GM23338 (cell line): ENCODE data around the gene MEGF9. TPM values are rescaled to one million over a fixed set of nuclear protein-coding genes. Genes with fewer than 3 reads are reported as not detected.

ENCODE experiments used
- ATAC-seq: fragments of 200-7000 bp; cut with Tn5 transposase; 3 replicates; pipeline ENCODE4 v1.9.1; 2020
- DNase-seq: peaks from one replicate; pipeline ENCODE4 v3.0.0-alpha.2; 2015; ENCODE audit warnings: low spot score
- H2AFZ ChIP-seq: fragments of 200-600 bp; sonication (generic); 2 replicates; pipeline ENCODE4 v1.8.0; 2016; ENCODE audit warnings: antibody characterized with exemption, mild to moderate bottlenecking, moderate library complexity
- H3F3A ChIP-seq: fragments of 200-600 bp; sonication (generic); replicated peaks from 2 replicates; pipeline ENCODE4 v1.8.0; 2017; ENCODE audit warnings: antibody characterized with exemption, mixed run types, low read depth
- H3K27ac ChIP-seq: fragments of 200-600 bp; sonication (generic); 2 replicates; pipeline ENCODE4 v1.6.1; 2016; ENCODE audit warnings: low read depth
- H3K27me3 ChIP-seq: fragments of 200-600 bp; sonication (generic); 2 replicates; pipeline ENCODE4 v1.8.0; 2016; ENCODE audit warnings: mild to moderate bottlenecking, mixed run types, moderate library complexity; ENCODE audit not compliant: insufficient read depth
- H3K36me3 ChIP-seq: fragments of 200-600 bp; sonication (generic); 2 replicates; pipeline ENCODE4 v1.8.0; 2016; ENCODE audit warnings: mild to moderate bottlenecking; ENCODE audit not compliant: insufficient read depth
- H3K4me1 ChIP-seq: fragments of 200-600 bp; sonication (generic); 2 replicates; pipeline ENCODE4 v1.8.0; 2016; ENCODE audit warnings: mild to moderate bottlenecking, moderate library complexity; ENCODE audit not compliant: insufficient read depth
- H3K4me2 ChIP-seq: fragments of 200-600 bp; sonication (generic); 2 replicates; pipeline ENCODE4 v1.7.1; 2017; ENCODE audit warnings: mixed run types
- H3K4me3 ChIP-seq: fragments of 200-600 bp; sonication (generic); 2 replicates; pipeline ENCODE4 v1.6.1; 2016; ENCODE audit warnings: mixed run types
- H3K79me2 ChIP-seq: fragments of 200-600 bp; sonication (generic); replicated peaks from 2 replicates; pipeline ENCODE4 v1.8.0; 2017; ENCODE audit warnings: mild to moderate bottlenecking; ENCODE audit not compliant: insufficient read depth
- H3K9me2 ChIP-seq: fragments of 200-600 bp; sonication (generic); 2 replicates; pipeline ENCODE4 v1.8.0; 2017; ENCODE audit not compliant: insufficient read depth
- H4K20me1 ChIP-seq: fragments of 200-600 bp; sonication (generic); replicated peaks from 2 replicates; pipeline ENCODE4 v1.8.0; 2017; ENCODE audit warnings: mild to moderate bottlenecking; ENCODE audit not compliant: insufficient read depth
- H3K27ac Mint-ChIP-seq: 2 replicates; pipeline ENCODE4 v1.8.0; 2020; ENCODE audit warnings: inconsistent platforms, mild to moderate bottlenecking, moderate library complexity, mixed read lengths
- H3K27me3 Mint-ChIP-seq: 3 replicates; pipeline ENCODE4 v1.8.0; 2022; ENCODE audit warnings: low read depth, mild to moderate bottlenecking, moderate library complexity, mixed read lengths, inconsistent platforms; ENCODE audit not compliant: insufficient read depth, poor library complexity
- H3K36me3 Mint-ChIP-seq: 3 replicates; pipeline ENCODE4 v1.8.0; 2021; ENCODE audit warnings: low read depth, mild to moderate bottlenecking, inconsistent platforms, moderate library complexity, mixed read lengths
- H3K4me1 Mint-ChIP-seq: 3 replicates; pipeline ENCODE4 v1.8.0; 2020; ENCODE audit warnings: mild to moderate bottlenecking, inconsistent platforms, mixed read lengths
- H3K4me3 Mint-ChIP-seq: 3 replicates; pipeline ENCODE4 v1.8.0; 2021; ENCODE audit warnings: moderate library complexity, mild to moderate bottlenecking, inconsistent platforms, mixed read lengths
- H3K9me3 Mint-ChIP-seq: 3 replicates; pipeline ENCODE4 v1.8.0; 2020; ENCODE audit warnings: moderate library complexity, mild to moderate bottlenecking, inconsistent platforms, mixed read lengths
- CREB1 ChIP-seq: fragments of 250-450 bp; sonication (Bioruptor Pico); IDR thresholded peaks from 2 replicates; pipeline ENCODE4 v1.5.0; 2020; ENCODE audit warnings: low read depth, mild to moderate bottlenecking, moderate library complexity
- CTCF ChIP-seq, 2 experiments: fragments of 200-600 bp in 1 of 2; sonication (generic) in 1 of 2; conservative IDR thresholded peaks; 2 replicates each; pipeline versions ENCODE4 v1.5.1 to v1.6.1; 2016 to 2017; ENCODE audit warnings: antibody characterized with exemption in 2 of 2, low read depth in 2 of 2, mild to moderate bottlenecking in 2 of 2, moderate library complexity in 1 of 2
- EZH2 ChIP-seq: fragments of 200-600 bp; sonication (generic); IDR thresholded peaks from one replicate; pipeline ENCODE4 v1.8.0; 2017; ENCODE audit warnings: antibody characterized with exemption, mild to moderate bottlenecking, low read depth; ENCODE audit not compliant: unreplicated experiment
- JUNB ChIP-seq: IDR thresholded peaks from one replicate; pipeline ENCODE4 v1.6.1; 2016; ENCODE audit warnings: antibody characterized with exemption; ENCODE audit not compliant: unreplicated experiment
- NANOG ChIP-seq: IDR thresholded peaks from 2 replicates; pipeline ENCODE4 v1.6.1; 2016; ENCODE audit warnings: antibody characterized with exemption, borderline replicate concordance
- POLR2AphosphoS5 ChIP-seq: IDR thresholded peaks from 2 replicates; pipeline ENCODE4 v1.6.1; 2016; ENCODE audit warnings: antibody characterized with exemption, low read depth
- REST ChIP-seq: IDR thresholded peaks from one replicate; pipeline ENCODE4 v1.6.1; 2018; ENCODE audit warnings: antibody characterized with exemption; ENCODE audit not compliant: unreplicated experiment
- STAT1 ChIP-seq: IDR thresholded peaks from one replicate; pipeline ENCODE4 v1.6.1; 2016; ENCODE audit warnings: antibody characterized with exemption; ENCODE audit not compliant: unreplicated experiment
- ZNF114 ChIP-seq: fragments of 250-450 bp; sonication (Bioruptor Pico); IDR thresholded peaks from 2 replicates; pipeline ENCODE4 v1.5.0; 2020; ENCODE audit warnings: mild to moderate bottlenecking, moderate library complexity
- ZNF331 ChIP-seq: fragments of 250-450 bp; sonication (Bioruptor Pico); IDR thresholded peaks from 2 replicates; pipeline ENCODE4 v1.5.0; 2020; ENCODE audit warnings: low read depth, mild to moderate bottlenecking, moderate library complexity
- ZNF462 ChIP-seq: fragments of 250-450 bp; sonication (Bioruptor Pico); IDR thresholded peaks from 2 replicates; pipeline ENCODE4 v1.5.0; 2020; ENCODE audit warnings: mild to moderate bottlenecking, moderate library complexity
- polyA plus RNA-seq: library from polyadenylated mRNA; unstranded; fragments of >200 nt; fragmentation: Nextera tagmentation; extraction: Ambion mirVana; gene quantifications from 2 replicates; pipeline ENCODE4 v1.2.1, GENCODE V29; 2016
- total RNA-seq: library from RNA; depleted of rRNA; stranded (reverse); fragments of >200 nt; shearing (Covaris generic); gene quantifications from 2 replicates; pipeline ENCODE4 v1.2.3, GENCODE V29; 2014

MEGF9 gene
- total and polyA plus RNA-seq, 2 experiments from 2014 or later = 0.87 to 1.6 TPM

GRCh38 chr9:120690372-120690771 is 23.9 kb downstream of the MEGF9 start:
- Mint-ChIP-seq H3K4me3 (no peak overlapping the region), H3K36me3 (no peaks in the 10 kb centered on the region), H3K4me1 (peaks cover 7% of the 10 kb centered on the region; the same call in 2 of the 3 replicates), H3K27me3 (peaks cover 5% of the 10 kb centered on the region), H3K9me3 (no peaks in the 10 kb centered on the region), H3K27ac (no peak overlapping the region)
- no peak for TF ChIP-seq ZNF462 (CRISPR knock-in tag)
- TF ChIP-seq NANOG = no peak
- TF ChIP-seq ZNF331 = no peak
- TF ChIP-seq ZNF114 (CRISPR knock-in tag) = no peak
- no peak for TF ChIP-seq POLR2AphosphoS5
- TF ChIP-seq JUNB = no peak
- no peak for TF ChIP-seq CREB1 (CRISPR knock-in tag)
- no peak for TF ChIP-seq STAT1
- TF ChIP-seq CTCF (conservative IDR thresholded peaks at IDR 0.05; ENCODE audit: low read depth in 2 of 2) = no peak
- TF ChIP-seq EZH2 = no peak
- TF ChIP-seq REST = no peak
- no peak for DNase-seq
- no peak overlapping the region for H3K27ac ChIP-seq
- no peaks in the 10 kb centered on the region for H3K79me2 ChIP-seq
- H2AFZ ChIP-seq = no peak overlapping the region
- H3K27me3 ChIP-seq = peaks cover 99% of the 10 kb centered on the region
- H3K4me2 ChIP-seq = no peak overlapping the region
- H3K4me1 ChIP-seq = no peaks in the 10 kb centered on the region
- H3K36me3 ChIP-seq = no peaks in the 10 kb centered on the region
- no peak overlapping the region for H3K4me3 ChIP-seq
- no peak for ATAC-seq
- peaks cover 46% of the 10 kb centered on the region for H4K20me1 ChIP-seq
- H3F3A ChIP-seq = no peaks in the 10 kb centered on the region
- no peaks in the 10 kb centered on the region for H3K9me2 ChIP-seq
